ENCODE results near the gene TAF4. TPM values are rescaled to one million over a fixed set of nuclear protein-coding genes. Genes with fewer than 3 reads are reported as not detected.
A peak's percentile ranks its signal among the peaks of the same experiment; 100 is the strongest.

The TAF4 gene
- total RNA-seq, 2 donors from 2014 or later, result 12.7 to 29.0 TPM

GRCh38 chr20:61965606-61966491 is 99.8 kb downstream of the TAF4 start:
- H3K27ac ChIP-seq, result no peak overlapping the region
- H3K4me3 ChIP-seq, result no peak overlapping the region
- peak in 1 of 4 donors; percentile 25 for DNase-seq
- H3K4me1 ChIP-seq, result peaks cover 4% of the 10 kb centered on the region
- ATAC-seq, result no peak
- intact Hi-C loops (cut with DNase I), result no loop called here
- no peaks in the 10 kb centered on the region for H3K36me3 ChIP-seq (replicated peaks in 1 of 2; ENCODE audit: insufficient read depth in 1 of 2, low read depth in 2 of 2)
- H3K27me3 ChIP-seq, result no peaks in the 10 kb centered on the region
- WGBS, 2 donors, result 25 to 70% methylated on average over 2 to 40 of the region's 49 CpGs
- H3K9me3 ChIP-seq, result no peaks in the 10 kb centered on the region
- no peak for TF ChIP-seq POLR2A (IDR thresholded peaks at IDR 0.05)
- no peak for TF ChIP-seq CTCF (IDR thresholded peaks at IDR 0.05)

GRCh38 chr20:61964675-61965605 is 100.7 kb downstream of the TAF4 start:
- Histone ChIP-seq H3K4me1 (peaks cover 4% of the 10 kb centered on the region), H3K9me3 (no peaks in the 10 kb centered on the region), H3K4me3 (no peak overlapping the region), H3K27ac (no peak overlapping the region), H3K36me3 (replicated peaks in 1 of 2; ENCODE audit: insufficient read depth in 1 of 2, low read depth in 2 of 2) (no peaks in the 10 kb centered on the region), H3K27me3 (no peaks in the 10 kb centered on the region)
- intact Hi-C loops (cut with DNase I), result no loop called here
- DNase-seq (peak in 1 of 4 donors; percentile 3), ATAC-seq (no peak)
- no peak for TF ChIP-seq POLR2A (IDR thresholded peaks at IDR 0.05)
- no peak for TF ChIP-seq CTCF (IDR thresholded peaks at IDR 0.05)
- WGBS, 2 donors, result 50 to 53% methylated on average over 29 to 41 of the region's 41 CpGs

DNA sequence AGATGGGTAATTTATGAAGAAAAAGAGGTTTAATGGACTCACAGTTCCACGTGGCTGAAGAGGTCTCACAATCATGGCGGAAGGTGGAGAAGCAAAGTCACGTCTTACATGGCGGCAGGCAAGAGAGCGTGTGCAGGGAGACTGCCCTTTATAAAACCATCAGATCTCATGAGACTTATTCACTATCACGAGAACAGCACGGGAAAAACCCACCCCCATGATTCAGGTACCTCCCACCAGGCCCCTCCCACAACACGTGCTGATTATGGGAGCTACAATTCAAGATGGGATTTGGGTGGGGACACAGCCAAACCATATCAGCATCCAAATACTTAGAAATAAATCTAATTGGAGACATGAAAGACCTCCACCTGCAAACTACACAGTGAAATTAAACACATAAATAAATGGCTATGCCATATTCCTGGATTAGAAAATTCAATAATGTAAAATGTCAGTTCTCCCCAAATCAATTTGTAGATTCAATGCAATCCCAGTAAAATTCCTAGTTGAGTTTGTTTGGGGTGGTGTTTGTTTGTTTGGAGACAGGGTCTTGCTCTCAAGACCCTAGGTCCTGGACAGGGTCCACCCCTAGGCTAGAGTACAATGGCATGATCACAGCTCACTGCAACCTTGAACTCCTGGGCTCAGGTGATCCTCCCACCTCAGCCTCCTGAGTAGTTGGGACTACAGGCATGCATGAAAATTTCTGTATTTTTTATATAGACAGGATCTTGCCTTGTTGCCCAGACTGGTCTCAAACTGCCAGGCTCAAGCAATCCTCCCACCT is 101.6 kb downstream of the TAF4 start:
- Histone ChIP-seq H3K4me3 (no peak overlapping the region), H3K27ac (no peak overlapping the region), H3K36me3 (replicated peaks in 1 of 2; ENCODE audit: insufficient read depth in 1 of 2, low read depth in 2 of 2) (no peaks in the 10 kb centered on the region), H3K27me3 (no peaks in the 10 kb centered on the region), H3K9me3 (no peaks in the 10 kb centered on the region), H3K4me1 (peaks cover 4% of the 10 kb centered on the region)
- 89 to 93% methylated on average over 8 of the region's 8 CpGs for WGBS, 2 donors
- intact Hi-C loops (cut with DNase I), result no loop called here
- TF ChIP-seq POLR2A (IDR thresholded peaks at IDR 0.05) (no peak), CTCF (IDR thresholded peaks at IDR 0.05) (no peak)
- DNase-seq (no peak), ATAC-seq (no peak)

DNA sequence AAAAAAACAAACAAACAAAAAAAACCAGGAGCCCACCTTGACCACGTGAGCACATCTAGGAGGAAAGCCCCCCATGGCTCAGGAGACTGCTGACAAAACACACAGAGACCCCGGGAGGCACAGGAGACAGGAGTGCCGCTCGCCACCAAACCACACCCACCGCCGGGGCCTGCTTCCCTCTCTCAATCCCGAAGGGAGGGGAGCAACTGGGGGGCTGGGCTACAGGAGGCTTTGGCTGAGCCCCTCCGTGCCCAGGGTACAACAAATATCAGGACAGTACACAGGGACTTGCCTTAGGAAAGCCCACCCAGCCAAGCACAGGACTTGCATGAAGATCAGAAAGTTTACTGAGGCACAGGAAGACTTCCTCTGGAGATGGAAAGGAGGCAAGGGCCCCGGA is 102.5 kb downstream of the TAF4 start:
- no peak for TF ChIP-seq CTCF (IDR thresholded peaks at IDR 0.05)
- TF ChIP-seq POLR2A (IDR thresholded peaks at IDR 0.05), result no peak
- no peaks in the 10 kb centered on the region for H3K36me3 ChIP-seq (replicated peaks in 1 of 2; ENCODE audit: insufficient read depth in 1 of 2, low read depth in 2 of 2)
- intact Hi-C loops (cut with DNase I), result no loop called here
- no peak overlapping the region for H3K27ac ChIP-seq
- DNase-seq (peak in 1 of 4 donors; percentile 8), ATAC-seq (no peak)
- H3K4me1 ChIP-seq, result peaks cover 4% of the 10 kb centered on the region
- WGBS, 2 donors, result 83 to 85% methylated on average over 7 to 9 of the region's 9 CpGs
- no peaks in the 10 kb centered on the region for H3K9me3 ChIP-seq
- H3K4me3 ChIP-seq, result no peak overlapping the region
- H3K27me3 ChIP-seq, result no peaks in the 10 kb centered on the region

Measured in body of pancreas (tissue), 4 donors.